Stomach (tissue), 4 donors: ENCODE data around the gene IDH3A.

Experiments used
- CTCF ChIP-seq, 7 experiments: fragments of 450-650 bp in 4 of 7; fragments of 200-600 bp in 3 of 7; sonication (generic) in 3 of 7; IDR thresholded peaks; one replicate each; pipeline ENCODE4 v1.5.1; 2016 to 2019; ENCODE audit warnings: antibody characterized with exemption in 7 of 7, control low read depth in 2 of 7, mild to moderate bottlenecking in 1 of 7
- EP300 ChIP-seq: sonication (generic); formaldehyde crosslinking; IDR thresholded peaks from one replicate; pipeline ENCODE4 v1.6.1; 2017; ENCODE audit warnings: antibody characterized with exemption

- no peak for TF ChIP-seq CTCF (IDR thresholded peaks at IDR 0.05)
- no peak for TF ChIP-seq EP300
Measured at GRCh38 chr15:78167227-78167888, 18.2 kb downstream of the IDH3A start.
